H1 (cell line): ENCODE results near the gene ANKRD30A. TPM values are rescaled to one million over a fixed set of nuclear protein-coding genes. Genes with fewer than 3 reads are reported as not detected.

ENCODE experiments used
- BCL11A ChIP-seq, 2 experiments: IDR thresholded peaks; one replicate each; pipeline ENCODE4 v1.6.1; 2011; ENCODE audit warnings: low read depth in 2 of 2, low read length in 2 of 2, mild to moderate bottlenecking in 2 of 2
- POLR2AphosphoS5 ChIP-seq: IDR thresholded peaks from 2 replicates; pipeline ENCODE4 v1.6.1; 2011; ENCODE audit warnings: low read depth, low read length
- POU5F1 ChIP-seq: IDR thresholded peaks from 2 replicates; pipeline ENCODE4 v1.6.1; 2011; ENCODE audit warnings: low read depth, mild to moderate bottlenecking, low read length, moderate library complexity
- RBBP5 ChIP-seq: IDR thresholded peaks from 2 replicates; pipeline ENCODE4 v1.7.1; 2012; ENCODE audit warnings: low read depth, mild to moderate bottlenecking, inconsistent platforms, low read length, moderate library complexity, borderline replicate concordance
- polyA plus RNA-seq, 7 experiments: library from polyadenylated mRNA; depleted of rRNA in 3 of 7; stranded (reverse) in 5 of 7; unstranded in 2 of 7; fragments of >200 nt in 5 of 7; fragments of 200-250 nt in 2 of 7; gene quantifications; 1 replicate in 5 of 7; 2 replicates in 1 of 7; 4 replicates in 1 of 7; pipeline versions ENCODE4 v1.2.1 to v1.2.3, GENCODE V29; 2011 to 2013; ENCODE audit warnings: missing spikeins in 2 of 7, mixed read lengths in 2 of 7
- total RNA-seq: library from RNA; stranded (reverse); fragmentation: NEBNext Ultra II Directional; extraction: Animal tissue kit (Norgen Biotek cat#: 25700); gene quantifications from 2 replicates; pipeline ENCODE4 v1.2.1, GENCODE V29; 2021

Gene ANKRD30A
- total and polyA plus RNA-seq, 2 of the 8 experiments (the other 6 are each of a cell fraction or from before 2014, with no cell fraction given), result not detected

GRCh38 chr10:37401225-37401624 is 275.8 kb downstream of the ANKRD30A start (continued):
- TF ChIP-seq RBBP5, result no peak
- no peak for TF ChIP-seq POLR2AphosphoS5
- TF ChIP-seq BCL11A (IDR thresholded peaks at IDR 0.05; ENCODE audit: low read depth in 2 of 2, low read length in 2 of 2), result no peak
- TF ChIP-seq POU5F1, result no peak
